Activated CD4-positive, CD25-positive, alpha-beta regulatory T cell treated with anti-CD3 and anti-CD28 coated beads, Interleukin-2, amount 50 U/mL, for 24 hours (primary cell): ENCODE data around the gene FHIT.

Experiments used
- ATAC-seq, 2 donors: fragments of 150-1000 bp; cut with Tn5 transposase; one replicate each; pipeline ENCODE4 v1.10.0; 2021; ENCODE audit warnings: mild to moderate bottlenecking in 1 of 2, moderate library complexity in 1 of 2

The FHIT gene

DNA sequence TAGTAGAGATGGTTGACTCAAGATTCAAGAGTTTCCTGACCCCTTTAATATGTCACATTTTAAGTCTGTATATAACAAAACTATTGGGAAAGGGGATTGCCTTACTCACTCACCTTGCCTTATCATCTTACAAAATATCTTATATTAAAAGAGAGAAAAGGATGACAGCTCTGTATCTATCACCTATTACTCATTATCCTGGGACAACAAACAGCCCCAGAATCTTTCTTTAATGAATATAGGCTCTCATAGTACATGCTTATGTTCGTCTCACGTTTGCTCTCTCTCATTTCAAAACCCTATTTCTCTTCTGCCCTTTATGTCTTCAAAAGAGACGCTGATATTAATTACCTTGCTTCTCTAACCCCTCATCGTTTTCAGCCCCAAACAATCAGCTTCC, 1178.0 kb downstream of the FHIT start:
- peak; percentile 46 to 60 for ATAC-seq

DNA sequence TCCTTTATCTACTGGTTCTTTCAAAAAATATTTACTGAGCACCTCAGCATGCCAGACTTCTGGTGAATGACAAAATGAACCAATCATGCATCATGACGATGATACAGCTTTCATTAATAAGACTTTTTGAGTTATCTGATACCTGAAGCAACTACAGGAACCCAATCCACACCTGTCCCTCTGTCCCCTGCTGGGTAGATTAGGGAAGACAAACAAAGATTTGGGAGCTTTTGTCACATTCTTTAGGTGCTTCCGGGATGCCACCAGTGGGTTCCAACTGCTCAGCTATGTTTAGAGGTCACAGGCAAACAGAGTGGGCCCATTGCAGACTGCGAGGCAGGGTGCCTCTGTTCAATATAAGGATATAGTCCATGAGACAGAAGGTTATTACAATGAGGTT, 1180.9 kb downstream of the FHIT start:
- no peak for ATAC-seq

DNA sequence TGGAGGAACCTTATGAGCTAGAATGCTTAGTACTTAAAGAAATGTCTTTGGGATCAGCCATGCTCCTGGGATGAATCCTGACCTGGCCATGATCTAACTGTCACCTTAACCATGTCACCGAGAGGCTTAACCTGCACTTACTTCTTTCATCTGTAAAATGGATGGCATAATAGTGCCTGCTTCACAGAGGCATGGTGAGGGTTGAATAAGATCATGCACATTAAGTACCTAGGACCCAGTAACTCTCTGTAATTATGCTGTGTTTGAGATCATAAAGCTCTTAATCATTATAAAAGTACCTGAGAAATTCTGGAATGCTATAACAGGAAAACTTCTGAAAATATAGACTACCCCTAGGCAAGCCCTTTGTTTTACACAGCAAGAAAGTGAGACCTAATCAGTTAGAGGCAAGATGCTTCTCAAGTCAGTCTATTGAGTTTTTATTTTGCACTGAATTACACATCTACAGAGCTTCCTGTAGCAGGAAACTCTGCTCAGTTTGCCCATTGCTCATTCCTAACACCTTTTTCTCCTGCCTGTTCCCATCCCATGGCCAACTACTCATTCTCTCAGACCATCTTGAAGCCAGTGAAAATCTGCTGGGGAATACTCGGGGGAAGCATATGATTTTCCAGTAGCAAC, 1185.9 kb downstream of the FHIT start:
- peak in 1 of 2 donors; percentile 45 for ATAC-seq

DNA sequence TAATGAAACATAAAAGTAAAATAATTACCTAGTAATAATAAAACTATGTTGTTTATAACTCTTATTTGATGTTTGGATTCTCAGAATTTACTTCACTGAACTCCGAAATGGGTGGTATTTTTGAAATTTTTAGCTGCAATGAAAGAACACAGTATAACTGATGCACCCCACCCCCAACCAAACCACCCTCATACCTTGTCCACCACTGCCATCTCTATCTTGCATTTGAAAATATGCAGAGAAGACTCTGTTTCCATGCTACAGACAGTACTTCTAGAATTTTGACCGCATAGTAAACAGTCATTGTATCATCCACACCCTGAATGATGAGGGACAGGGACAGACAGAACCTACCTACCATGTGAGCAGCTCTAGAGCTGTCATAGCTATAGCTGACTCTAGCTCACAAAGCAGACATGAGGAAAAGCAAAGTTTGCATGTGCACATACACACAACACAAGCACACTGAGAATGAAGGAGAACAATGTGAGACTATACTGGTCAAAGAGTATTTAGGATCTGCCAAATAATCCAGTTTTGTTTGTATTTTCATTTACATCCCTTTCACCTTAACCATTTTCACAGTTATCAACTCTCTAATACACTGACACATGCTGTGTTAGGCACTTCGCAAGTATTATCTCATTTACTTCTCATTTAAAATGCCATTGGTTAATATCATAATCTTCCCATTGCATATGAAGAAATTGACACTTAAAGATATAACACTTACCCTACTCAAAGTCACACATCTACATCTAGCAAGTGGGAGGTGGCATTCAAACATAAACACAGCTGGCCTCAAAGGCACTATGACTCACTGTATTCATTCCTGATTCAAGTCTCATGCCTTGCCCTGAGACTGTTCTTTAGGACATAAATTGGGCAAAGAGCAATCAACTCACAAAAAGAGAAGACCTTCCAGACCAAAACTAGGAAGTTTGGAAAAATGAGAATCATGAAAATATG, 1186.8 kb downstream of the FHIT start:
- peak; percentile 87 to 94 for ATAC-seq

DNA sequence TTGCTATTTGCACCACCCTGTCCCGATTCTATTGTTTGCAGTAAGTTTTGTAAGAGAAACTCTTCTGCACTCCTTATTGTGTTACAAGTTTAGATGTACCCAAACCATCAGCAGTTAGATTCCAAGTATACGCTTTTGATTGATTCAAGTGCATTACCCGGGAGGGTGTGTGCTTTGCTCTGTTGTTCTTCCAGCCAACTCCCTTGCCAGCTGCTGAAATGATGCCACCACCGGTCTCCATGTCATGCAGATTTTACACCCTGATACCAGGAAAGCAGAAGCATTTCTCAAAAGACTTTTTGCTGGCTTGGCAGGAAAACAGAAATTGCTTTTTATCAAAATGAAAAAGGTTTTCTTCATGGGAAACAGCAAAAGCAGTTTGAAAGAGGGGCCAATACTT, 1194.8 kb downstream of the FHIT start:
- ATAC-seq, result no peak

DNA sequence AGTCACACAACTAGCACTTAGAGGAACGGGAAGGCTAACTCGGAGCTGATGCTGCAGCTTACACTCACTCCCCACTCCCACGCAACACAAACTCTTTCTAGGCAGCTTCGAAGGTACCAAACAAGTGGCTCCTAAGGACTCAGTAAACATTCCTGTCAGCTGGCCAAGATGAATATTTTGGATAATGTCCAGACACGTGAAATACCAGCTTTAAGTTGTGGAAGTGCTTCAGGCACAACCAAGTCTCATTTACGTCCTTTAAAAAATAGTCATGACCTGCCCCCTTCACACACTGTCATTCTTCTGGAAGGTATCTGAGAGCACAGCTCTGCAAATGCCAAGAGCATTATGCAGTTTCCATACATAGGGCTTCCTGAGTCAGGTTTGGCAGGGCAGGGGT, 1195.5 kb downstream of the FHIT start:
- no peak for ATAC-seq

DNA sequence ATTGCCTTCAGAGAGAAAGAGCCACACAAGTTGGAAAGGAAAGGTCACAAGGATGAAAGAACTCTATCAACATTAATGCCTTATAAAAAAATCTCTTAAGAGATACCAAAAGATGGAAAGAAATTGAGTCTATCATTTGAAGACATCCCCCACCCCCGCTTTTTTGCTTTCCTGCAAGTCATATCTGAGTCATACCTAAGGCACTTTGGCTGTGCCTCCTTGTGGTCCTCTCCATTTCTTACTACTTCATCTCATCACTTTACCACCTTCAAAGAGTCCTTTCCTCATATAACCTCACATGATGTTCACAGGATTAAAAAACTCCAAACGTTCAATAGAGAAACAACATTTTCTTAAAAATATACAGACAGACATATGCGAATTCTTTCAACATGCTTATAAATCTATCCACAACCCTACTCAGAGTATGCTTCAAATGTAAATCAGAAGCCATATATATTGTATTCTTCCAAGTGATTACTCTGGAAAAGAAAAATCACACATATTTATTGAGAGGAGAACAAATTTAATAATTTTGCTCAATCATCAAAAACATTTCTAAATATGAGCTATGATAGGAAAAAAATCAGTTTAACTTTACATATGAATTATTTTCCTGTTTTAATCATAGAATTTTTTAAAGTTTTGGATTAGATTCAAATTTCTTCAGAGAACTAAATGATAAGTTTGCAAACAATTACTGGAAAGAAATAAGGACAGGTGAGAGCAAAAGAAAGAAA, 1197.6 kb downstream of the FHIT start:
- peak; percentile 83 to 85 for ATAC-seq

DNA sequence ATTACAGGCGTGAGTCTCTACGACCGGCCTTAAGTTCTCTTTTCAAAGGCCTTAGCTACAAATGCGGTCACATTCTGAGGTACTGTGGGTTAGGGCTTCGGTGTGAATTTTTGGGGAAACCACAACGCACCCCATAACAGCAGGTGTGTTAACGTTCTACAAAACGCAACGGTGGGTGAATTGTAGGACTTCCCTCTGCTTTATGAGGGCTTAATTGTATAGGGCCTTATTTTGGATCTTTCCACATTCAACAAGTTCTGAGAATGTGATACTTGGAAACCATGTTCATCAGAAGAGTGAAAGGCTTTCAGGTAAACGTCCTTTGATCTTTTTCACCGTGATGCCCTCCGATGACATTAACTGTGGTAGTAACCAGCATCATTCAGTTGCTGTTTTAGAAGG, 1202.8 kb downstream of the FHIT start:
- peak; percentile 67 to 74 for ATAC-seq

DNA sequence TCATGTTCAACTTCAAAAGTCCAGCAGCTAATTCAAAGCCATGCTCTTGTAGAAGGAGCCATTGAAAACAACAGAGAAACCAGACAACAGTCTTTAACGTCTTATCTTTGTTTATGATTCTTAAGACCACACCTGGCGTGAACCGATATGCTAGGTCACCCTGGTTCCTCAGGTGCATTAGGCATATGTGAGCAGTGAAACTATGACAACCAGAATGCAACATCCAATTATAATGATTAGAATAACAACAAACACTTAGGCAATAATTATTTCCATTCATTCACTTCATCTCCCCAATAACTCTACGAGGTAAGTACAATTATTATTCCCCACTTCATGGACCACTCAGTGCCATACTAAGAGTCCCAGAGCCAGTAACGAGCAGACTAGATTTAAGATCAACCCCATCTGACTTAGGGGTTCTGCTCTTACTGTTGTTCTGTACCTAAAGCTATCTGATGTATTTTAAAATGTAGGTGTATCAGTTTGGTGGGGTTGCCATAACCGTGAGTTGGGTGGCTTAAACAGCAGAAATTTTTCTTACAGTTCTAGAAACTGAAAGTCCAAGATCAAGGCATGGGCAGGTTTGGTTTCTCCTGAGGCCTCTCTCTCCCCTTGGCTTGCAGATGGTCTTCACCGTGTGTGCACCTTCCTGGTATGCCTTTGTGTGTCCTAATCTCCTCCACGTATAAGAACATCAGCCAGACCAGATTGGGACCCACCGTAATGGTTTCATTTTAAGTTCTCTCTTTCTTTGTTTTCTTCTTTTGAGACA, 1203.6 kb downstream of the FHIT start:
- peak in 1 of 2 donors; percentile 8 for ATAC-seq

DNA sequence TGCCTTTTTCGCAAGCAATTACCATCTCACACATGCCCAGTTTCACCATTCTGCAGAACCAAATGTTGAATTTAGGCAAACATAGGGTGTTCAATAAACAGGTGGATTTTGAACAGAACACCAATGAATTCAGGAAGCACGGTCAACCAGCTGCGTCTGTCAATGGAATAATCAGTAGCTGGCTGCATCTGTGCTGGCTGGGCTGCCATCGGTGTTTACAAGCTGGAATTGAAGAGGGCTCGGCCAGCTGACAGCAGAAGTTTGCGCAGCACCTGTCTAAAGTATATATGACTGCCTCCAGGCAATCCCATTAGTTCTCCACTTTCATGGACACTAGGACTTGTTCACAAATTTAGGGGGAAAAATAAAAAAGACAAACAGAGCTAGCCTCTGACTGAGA, 1205.0 kb downstream of the FHIT start:
- ATAC-seq, result no peak

DNA sequence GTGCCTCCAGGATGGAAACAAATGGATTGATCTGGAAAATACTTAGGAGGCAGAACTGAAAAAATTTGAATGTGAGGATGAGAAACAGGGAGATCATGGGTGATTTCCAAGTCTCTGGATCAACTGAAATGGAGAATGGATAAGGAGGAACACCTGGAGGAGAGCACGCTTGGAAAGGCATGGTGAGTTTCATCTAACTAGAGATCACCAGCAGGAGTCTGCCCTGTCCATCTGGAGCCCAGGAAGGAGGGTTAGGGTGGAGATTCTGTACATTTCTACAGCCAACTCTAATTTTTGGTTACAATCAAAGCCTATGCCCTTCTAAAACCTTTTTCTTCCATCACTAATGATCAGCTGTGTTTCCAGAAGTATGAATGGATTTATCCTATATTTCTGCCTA, 1205.6 kb downstream of the FHIT start:
- ATAC-seq, result no peak

DNA sequence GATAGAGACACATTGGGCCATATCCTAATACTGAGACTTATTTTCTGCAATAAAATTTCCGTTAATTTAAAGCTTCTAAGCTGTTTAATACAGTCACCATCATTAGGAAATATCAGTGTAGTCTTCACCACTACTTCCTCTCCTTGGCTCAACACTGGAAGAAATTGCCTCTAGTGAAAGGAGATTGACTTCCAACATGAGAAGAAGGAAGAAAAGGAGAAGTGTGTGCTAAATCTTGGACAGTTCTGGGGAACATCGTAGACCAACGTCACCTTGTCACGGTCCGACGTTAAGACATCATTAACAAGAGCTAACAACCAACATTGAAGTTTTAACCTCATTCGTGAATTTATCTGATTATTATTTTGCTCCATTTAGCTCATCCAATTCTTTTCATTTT, 1214.4 kb downstream of the FHIT start:
- no peak for ATAC-seq

DNA sequence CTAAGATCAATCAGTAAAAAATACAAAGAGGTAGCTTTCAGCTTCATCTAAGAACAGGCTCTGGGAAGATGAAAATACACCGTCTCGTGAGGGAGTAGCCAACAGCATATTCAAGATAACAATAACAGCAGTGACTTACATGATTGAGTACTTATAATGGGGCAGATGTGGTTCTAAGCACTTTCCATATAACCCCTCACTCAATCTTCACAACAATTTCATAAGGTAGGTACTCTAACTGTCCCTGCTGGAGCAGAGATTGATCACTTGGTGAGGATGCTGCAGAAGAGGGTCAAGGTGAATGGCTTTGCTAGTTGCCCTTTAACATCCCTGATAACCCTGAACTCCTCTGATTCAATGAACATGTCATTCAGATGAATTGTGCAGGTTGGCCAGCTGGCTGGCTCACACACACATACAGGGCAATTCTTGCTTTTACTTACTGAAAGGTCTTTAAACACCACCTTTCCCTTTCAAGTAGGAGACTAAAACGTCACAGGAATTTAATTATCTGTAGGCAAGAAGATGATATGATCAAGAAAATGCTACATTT, 1217.3 kb downstream of the FHIT start:
- no peak for ATAC-seq

DNA sequence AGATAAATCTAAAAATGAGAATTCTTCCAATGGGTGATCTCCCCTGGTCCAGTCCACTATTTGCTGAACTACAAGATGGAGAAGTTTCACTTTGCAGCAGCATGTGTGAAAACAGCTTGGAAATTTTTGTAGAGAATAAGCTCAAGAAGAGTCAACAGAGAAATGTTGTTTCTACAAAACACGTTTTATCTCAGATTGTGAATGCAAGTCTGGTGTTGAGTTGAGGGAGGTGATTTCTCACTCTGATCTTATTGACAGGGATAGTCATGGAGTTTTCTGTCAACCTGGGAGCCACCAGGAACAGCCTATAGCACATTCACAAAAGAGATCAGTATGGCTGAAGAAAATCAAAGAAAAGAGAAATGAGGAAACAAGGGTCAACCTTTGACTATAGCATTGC, 1220.3 kb downstream of the FHIT start:
- ATAC-seq, result no peak

DNA sequence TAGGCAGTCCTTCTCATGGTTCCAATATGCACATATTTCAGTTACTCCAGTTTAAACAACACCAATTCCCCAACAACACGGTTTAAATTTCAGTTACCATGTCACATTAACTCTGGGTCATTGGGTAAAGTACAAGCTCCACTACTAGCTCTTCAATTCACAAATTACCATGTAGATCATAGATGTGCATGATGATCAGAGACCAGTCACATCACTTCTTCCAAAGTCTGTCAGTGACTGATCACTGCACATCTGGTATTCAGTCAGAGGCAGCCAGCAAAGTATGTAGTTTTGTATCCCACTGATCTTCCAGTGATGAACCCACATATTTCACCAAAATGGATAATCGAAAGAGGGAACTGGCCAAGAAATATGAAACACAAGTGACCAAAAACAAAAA, 1223.0 kb downstream of the FHIT start:
- no peak for ATAC-seq

DNA sequence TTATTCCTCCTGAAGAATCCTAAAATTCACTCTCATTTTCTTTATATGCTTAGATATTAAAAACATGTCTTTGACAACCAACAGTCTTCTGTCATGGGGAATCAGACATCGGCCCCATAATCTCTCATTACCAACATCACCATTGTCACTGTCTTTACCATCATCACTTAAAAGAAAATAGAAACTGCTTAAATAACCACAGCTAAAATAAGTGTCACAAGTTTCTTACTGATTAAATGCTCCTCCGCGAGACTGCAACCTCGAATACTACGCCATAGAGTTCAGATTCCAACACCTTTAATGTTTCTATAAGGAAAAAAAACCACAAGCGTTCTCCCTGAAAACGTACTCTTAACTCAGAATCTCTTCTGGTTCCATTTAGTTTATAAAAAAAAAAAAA, 1223.9 kb downstream of the FHIT start:
- ATAC-seq, result no peak

DNA sequence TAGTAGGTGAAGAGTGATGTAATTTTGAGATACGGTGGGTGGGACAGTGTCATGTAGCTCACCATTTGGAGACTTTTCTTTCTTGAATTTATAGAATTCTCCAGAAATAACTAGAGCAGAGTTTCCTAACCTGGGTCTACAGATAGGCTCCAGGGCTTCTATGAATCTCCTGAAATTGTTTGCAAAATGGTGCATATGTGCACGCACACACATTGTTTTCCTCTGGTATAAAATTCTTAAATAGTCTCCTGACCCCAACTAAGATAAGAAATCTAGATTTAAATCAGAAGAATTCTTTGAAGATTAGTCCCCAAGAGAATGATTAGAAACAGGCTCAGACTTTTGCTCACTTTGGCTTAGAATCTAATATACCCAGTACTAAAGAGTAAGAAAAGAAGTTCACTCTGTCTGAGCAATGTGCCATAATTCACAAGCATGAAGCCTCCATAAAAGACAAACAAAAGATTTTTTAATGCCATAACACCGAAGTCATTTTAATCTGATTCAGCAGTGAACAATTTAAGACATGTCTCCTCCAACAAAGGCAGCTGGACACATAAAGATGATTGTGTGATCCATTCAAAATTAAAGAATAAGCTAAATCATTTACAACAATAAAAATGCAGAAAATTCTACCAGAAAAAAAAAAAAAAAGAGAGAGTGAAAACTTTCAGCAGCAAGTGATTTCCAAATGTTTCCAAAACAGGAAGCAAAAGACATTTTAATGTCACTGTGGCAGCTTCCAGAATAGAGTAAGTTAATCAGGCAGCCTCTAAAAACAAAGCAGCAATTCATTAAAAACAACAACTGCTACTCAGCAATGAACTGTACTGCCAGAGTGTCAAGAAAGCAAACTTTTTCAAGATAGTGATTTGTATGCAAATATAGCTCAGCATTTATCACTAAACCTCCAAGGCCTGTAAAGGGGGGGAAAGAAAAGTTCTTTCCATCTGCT, 1225.9 kb downstream of the FHIT start:
- no peak for ATAC-seq

DNA sequence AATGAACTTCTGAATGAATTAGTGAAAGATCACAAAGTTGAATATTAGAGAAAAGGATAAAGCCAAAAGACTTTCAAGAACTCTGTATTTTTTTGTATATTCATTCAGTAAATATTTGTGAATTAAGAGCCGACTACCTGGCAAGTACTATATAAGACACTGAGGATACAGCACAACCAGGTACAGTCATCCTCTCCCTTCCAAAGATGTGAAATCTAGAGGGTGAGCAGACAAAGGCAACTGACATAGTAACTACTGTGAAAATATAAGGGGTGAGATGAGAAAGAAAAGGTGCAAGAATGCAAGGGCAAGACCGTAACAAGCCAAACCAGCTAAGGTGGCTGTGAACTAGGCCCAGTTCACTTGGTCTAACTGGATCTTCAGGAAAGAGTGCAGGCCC, 1226.9 kb downstream of the FHIT start:
- no peak for ATAC-seq

DNA sequence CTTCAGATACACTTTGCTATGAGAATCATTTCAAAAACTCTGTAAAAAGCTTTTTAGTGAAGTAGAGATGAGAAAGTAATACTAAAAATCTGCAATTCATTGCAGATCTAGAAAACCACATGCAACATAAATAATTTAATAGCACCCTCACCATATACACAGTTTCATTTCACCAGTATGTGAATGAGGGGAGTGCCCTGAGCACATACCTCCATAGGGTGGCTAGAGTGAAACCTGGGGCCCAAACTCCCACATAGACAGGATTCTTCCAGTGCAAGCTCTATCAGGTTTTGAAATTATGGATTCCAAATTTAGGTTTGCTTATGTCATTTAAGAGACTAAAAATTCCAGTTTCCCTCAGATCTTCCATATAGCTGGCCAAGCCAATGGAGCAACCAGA, 1228.1 kb downstream of the FHIT start:
- ATAC-seq, result no peak

DNA sequence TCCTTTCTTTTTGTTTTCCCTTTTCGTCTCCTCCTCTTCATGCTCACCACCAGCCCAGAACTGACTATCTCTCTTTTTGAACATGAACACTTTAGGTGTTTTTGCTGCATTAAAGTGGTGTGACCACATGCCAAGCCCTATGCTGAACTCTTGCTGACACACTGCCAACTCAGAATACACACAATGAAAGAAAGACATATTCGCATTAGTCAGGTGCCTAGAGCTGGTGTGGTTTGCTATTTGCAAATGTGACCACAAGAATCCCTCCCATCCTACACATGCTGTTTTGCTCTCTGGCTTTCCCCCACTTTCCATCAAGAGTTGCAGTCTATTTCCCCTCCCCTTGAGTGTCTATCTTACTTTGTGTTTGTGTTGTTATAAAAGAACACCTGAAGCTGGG, 1233.6 kb downstream of the FHIT start:
- ATAC-seq, result peak; percentile 96 to 98

DNA sequence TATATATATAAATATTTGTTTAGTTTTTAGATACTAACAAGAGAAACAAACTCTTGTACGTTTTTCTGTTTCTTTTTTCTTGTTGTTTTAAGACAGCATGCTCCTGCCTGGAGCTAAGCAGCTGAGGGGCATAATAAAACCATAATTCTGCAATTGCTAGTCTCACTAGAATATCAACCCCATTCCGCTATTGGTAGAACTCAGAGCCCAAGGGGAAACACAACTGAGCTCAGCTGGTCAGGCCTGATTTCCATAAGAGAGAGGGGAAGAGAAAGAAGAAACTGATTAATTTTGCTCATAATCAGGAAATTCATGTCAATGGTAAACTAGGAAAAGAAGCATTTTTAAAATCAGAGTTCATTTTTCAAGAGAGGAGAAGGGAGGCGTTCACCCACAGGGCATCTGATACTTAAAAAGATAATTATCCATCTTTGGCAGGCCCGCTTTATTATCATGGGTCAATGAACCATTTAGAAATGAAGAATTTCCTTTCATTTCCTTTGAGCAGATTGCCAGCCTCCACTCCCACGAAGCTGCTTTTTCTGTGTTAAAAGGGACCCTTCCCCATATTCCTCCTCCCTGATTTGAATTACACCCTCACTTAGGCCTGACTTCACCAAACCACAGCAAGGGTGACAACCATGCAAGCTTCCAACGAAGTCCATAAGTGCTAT, 1236.1 kb downstream of the FHIT start:
- ATAC-seq, result no peak
